Spleen (tissue), 11 donors: ENCODE measurements around the gene GSTK1. TPM values are rescaled to one million over a fixed set of nuclear protein-coding genes. Genes with fewer than 3 reads are reported as not detected.

Source experiments
- DNase-seq: peaks from one replicate; pipeline ENCODE4 v3.0.0-alpha.2; 2020
- H3K27ac ChIP-seq, 8 donors: fragments of 200-600 bp; sonication (generic) in 7 of 8; 1 replicate in 4 of 8; 2 replicates in 4 of 8; pipeline versions ENCODE4 v1.5.0 to v1.8.0; 2016 to 2021; ENCODE audit warnings: inconsistent platforms in 4 of 8, mild to moderate bottlenecking in 4 of 8, moderate library complexity in 1 of 8
- H3K27me3 ChIP-seq, 7 donors: fragments of 200-600 bp; sonication (generic) in 6 of 7; replicated peaks in 1 of 7; 1 replicate in 4 of 7; 2 replicates in 3 of 7; pipeline versions ENCODE4 v1.5.0 to v1.8.0; 2016 to 2021; ENCODE audit warnings: inconsistent platforms in 3 of 7, mild to moderate bottlenecking in 1 of 7
- H3K36me3 ChIP-seq, 6 donors: fragments of 200-600 bp; sonication (generic) in 5 of 6; 1 replicate in 4 of 6; 2 replicates in 2 of 6; pipeline versions ENCODE4 v1.5.0 to v1.8.0; 2016 to 2021; ENCODE audit warnings: inconsistent platforms in 2 of 6
- H3K4me1 ChIP-seq, 6 donors: fragments of 200-600 bp; sonication (generic) in 5 of 6; 1 replicate in 3 of 6; 2 replicates in 3 of 6; pipeline versions ENCODE4 v1.5.0 to v1.8.0; 2016 to 2021; ENCODE audit warnings: inconsistent platforms in 3 of 6
- H3K4me3 ChIP-seq, 8 donors: fragments of 200-600 bp; sonication (generic) in 7 of 8; 1 replicate in 4 of 8; 2 replicates in 4 of 8; pipeline versions ENCODE4 v1.5.0 to v1.8.0; 2016 to 2021; ENCODE audit warnings: inconsistent platforms in 4 of 8, mild to moderate bottlenecking in 4 of 8, moderate library complexity in 2 of 8
- H3K9me3 ChIP-seq, 8 donors: fragments of 200-600 bp; sonication (generic) in 7 of 8; 1 replicate in 4 of 8; 2 replicates in 4 of 8; pipeline versions ENCODE4 v1.5.0 to v1.8.0; 2016 to 2021; ENCODE audit warnings: inconsistent platforms in 4 of 8
- CTCF ChIP-seq, 11 experiments: fragments of 200-600 bp in 7 of 11; fragments of 450-650 bp in 4 of 11; sonication (generic) in 4 of 11; IDR thresholded peaks in 8 of 11; conservative IDR thresholded peaks in 3 of 11; 1 replicate in 7 of 11; 2 replicates in 4 of 11; pipeline versions ENCODE4 v1.4.0 to v1.8.0; 2016 to 2021; ENCODE audit warnings: antibody characterized with exemption in 11 of 11, inconsistent platforms in 4 of 11, mild to moderate bottlenecking in 1 of 11
- POLR2A ChIP-seq, 3 donors: fragments of 450-650 bp; IDR thresholded peaks; one replicate each; pipeline ENCODE4 v1.5.1; 2017; ENCODE audit warnings: antibody characterized with exemption in 3 of 3, mild to moderate bottlenecking in 1 of 3
- POLR2AphosphoS5 ChIP-seq, 3 donors: sonication (generic); formaldehyde crosslinking; IDR thresholded peaks; one replicate each; pipeline ENCODE4 v1.5.1; 2017; ENCODE audit warnings: antibody characterized with exemption in 3 of 3
- WGBS, 5 donors: extraction: QIAGEN DNeasy Blood & Tissue Kit in 3 of 5; methylation state at CpG; one replicate each; pipeline versions ENCODE4 v1.1.5 to v1.1.7; 2013 to 2018; 5-methylcytosine and 5-hydroxymethylcytosine counted together
- intact Hi-C: fragments of 100-400 bp; cut with DNase I; formaldehyde crosslinking; loops from one replicate; pipeline ENCODE4 v1.15.0; 2023; ENCODE audit warnings: low total_unique reads
- polyA plus RNA-seq, 3 donors: library from polyadenylated mRNA; stranded (reverse); fragments of 200-250 nt; gene quantifications; one replicate each; pipeline ENCODE4 v1.2.1, GENCODE V29; 2013
- total RNA-seq, 7 donors: library from RNA; depleted of rRNA in 3 of 7; stranded (reverse); fragments of >200 nt in 3 of 7; fragmentation: NEBNext Ultra II Directional in 4 of 7; extraction: Animal tissue kit (Norgen Biotek cat#: 25700) in 4 of 7; gene quantifications; one replicate each; pipeline versions ENCODE4 v1.1.0 to v1.2.1, GENCODE V29; 2016 to 2021
- donor health status: healthy with polysubstance abuse.
- donor health status: DM: no; HTN: no; CAD: no; lungs with moderate emphysema.
- donor health status: DM: no; HTN: no; CAD: no.
- donor health status: Bipolar disorder and iron deficiency.
- donor health status: healthy.
- donor health status: DM: no; HTN: no; CAD: no.
- donor health status: DM: yes; HTN: yes; CAD: no.

GSTK1 gene
- total and polyA plus RNA-seq, 10 donors: 162 to 247 (median 216) TPM

- intact Hi-C loops: no loop called here
- Histone ChIP-seq H3K4me1 (peaks cover 0 to 11% (median 0%) of the 10 kb centered on the region in 6 donors), H3K36me3 (no peaks in the 10 kb centered on the region), H3K27ac (peak within 1 kb of the TSS in 7 of 8 donors; percentile 73 to 94 (median 84)), H3K4me3 (peak within 1 kb of the TSS in 1 of 8 donors; percentile 12), H3K27me3 (peaks cover 0 to 5% (median 0%) of the 10 kb centered on the region in 7 donors), H3K9me3 (no peaks in the 10 kb centered on the region)
- no peak for DNase-seq
- TF ChIP-seq CTCF (IDR thresholded peaks at IDR 0.05 in 8 of 11, conservative IDR thresholded peaks at IDR 0.05 in 3 of 11) (no peak), POLR2AphosphoS5 (IDR thresholded peaks at IDR 0.05) (no peak), POLR2A (IDR thresholded peaks at IDR 0.05) (no peak)
- 83 to 93% (median 90%) methylated on average over 3 of the region's 3 CpGs for WGBS, 5 donors
These were observed 41.5 kb upstream of the GSTK1 start, which contains the start of gene TAS2R40 for GRCh38 chr7:143221737-143222136. TAS2R40 (plus strand) TSS chr7:143222037; CDS start chr7:143222079, 42 bp downstream.

GRCh38 chr7:143222782-143223181 is 40.5 kb upstream of the GSTK1 start:
- TF ChIP-seq CTCF (IDR thresholded peaks at IDR 0.05 in 8 of 11, conservative IDR thresholded peaks at IDR 0.05 in 3 of 11) (peak in 4 of 11 experiments; percentile 6 to 45 (median 24)), POLR2A (IDR thresholded peaks at IDR 0.05) (no peak), POLR2AphosphoS5 (IDR thresholded peaks at IDR 0.05) (peak in 1 of 3 donors; percentile 70)
- Histone ChIP-seq H3K27ac (peak overlapping the region in 7 of 8 donors; percentile 73 to 94 (median 84)), H3K4me1 (peaks cover 0 to 11% (median 0%) of the 10 kb centered on the region in 6 donors), H3K27me3 (peaks cover 0 to 5% (median 0%) of the 10 kb centered on the region in 7 donors), H3K4me3 (peak overlapping the region in 1 of 8 donors; percentile 12), H3K36me3 (no peaks in the 10 kb centered on the region), H3K9me3 (no peaks in the 10 kb centered on the region)
- intact Hi-C loops: no loop called here
- WGBS, 5 donors: 38 to 63% (median 56%) methylated on average over 7 of the region's 7 CpGs
- peak; percentile 88 for DNase-seq

- no peak for DNase-seq
- Histone ChIP-seq H3K27me3 (peaks cover 0 to 5% (median 0%) of the 10 kb centered on the region in 7 donors), H3K4me3 (no peak overlapping the region), H3K9me3 (no peaks in the 10 kb centered on the region), H3K4me1 (peaks cover 0 to 17% (median 1%) of the 10 kb centered on the region in 6 donors), H3K27ac (peak overlapping the region in 7 of 8 donors; percentile 73 to 94 (median 84)), H3K36me3 (no peaks in the 10 kb centered on the region)
- TF ChIP-seq CTCF (IDR thresholded peaks at IDR 0.05 in 8 of 11, conservative IDR thresholded peaks at IDR 0.05 in 3 of 11): no peak
- no peak for TF ChIP-seq POLR2A (IDR thresholded peaks at IDR 0.05)
- TF ChIP-seq POLR2AphosphoS5 (IDR thresholded peaks at IDR 0.05): no peak
- intact Hi-C loops: no loop called here
- 56 to 76% (median 67%) methylated on average over 4 of the region's 4 CpGs for WGBS, 5 donors
These were observed 39.5 kb upstream of the GSTK1 start for GRCh38 chr7:143223784-143224183.

- H3K9me3 ChIP-seq: no peaks in the 10 kb centered on the region
- TF ChIP-seq POLR2AphosphoS5 (IDR thresholded peaks at IDR 0.05) (no peak), CTCF (IDR thresholded peaks at IDR 0.05 in 8 of 11, conservative IDR thresholded peaks at IDR 0.05 in 3 of 11) (no peak), POLR2A (IDR thresholded peaks at IDR 0.05) (no peak)
- WGBS, 5 donors: 84 to 92% (median 91%) methylated on average over 5 of the region's 5 CpGs
These were observed 38.2 kb upstream of the GSTK1 start for GRCh38 chr7:143225047-143225446.

More at GRCh38 chr7:143225047-143225446, 38.2 kb upstream of the GSTK1 start:
- peaks cover 0 to 17% (median 1%) of the 10 kb centered on the region in 6 donors for H3K4me1 ChIP-seq
- no peaks in the 10 kb centered on the region for H3K27me3 ChIP-seq
- no peak overlapping the region for H3K4me3 ChIP-seq
- intact Hi-C loops: no loop called here
- no peak for DNase-seq
- H3K36me3 ChIP-seq: no peaks in the 10 kb centered on the region
- H3K27ac ChIP-seq: no peak overlapping the region
